ENCODE measurements around the gene EFHC2. TPM values are rescaled to one million over a fixed set of nuclear protein-coding genes. Genes with fewer than 3 reads are reported as not detected.

The EFHC2 gene
- total and polyA plus RNA-seq, 12 donors: 1.5 to 17.9 (median 10.3) TPM

DNA sequence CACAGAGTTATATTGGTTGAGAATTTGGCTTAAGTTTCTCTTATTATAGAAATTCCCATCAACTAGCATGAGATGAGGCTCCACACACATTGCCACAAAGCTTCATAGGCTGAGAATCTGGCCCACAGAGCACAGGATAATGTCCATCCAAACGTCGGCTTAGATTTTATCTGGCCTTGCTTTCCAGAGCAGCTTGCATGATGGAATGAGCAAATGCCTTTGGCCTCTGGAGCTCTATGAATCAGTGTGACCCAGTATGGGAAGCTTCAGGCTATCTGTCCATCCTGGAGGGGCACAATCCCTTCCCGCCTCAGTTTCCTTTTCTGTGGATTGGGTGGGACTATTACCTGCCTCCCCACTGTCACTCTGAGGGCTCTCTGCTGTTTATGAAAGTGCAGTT lies 238.8 kb downstream of the EFHC2 start:
- H3K9me3 ChIP-seq: peaks cover 0 to 20% (median 0%) of the 10 kb centered on the region in 11 donors
- no peak overlapping the region for H3K27ac ChIP-seq
- H3K36me3 ChIP-seq: no peaks in the 10 kb centered on the region
- TF ChIP-seq, protein P1, sequence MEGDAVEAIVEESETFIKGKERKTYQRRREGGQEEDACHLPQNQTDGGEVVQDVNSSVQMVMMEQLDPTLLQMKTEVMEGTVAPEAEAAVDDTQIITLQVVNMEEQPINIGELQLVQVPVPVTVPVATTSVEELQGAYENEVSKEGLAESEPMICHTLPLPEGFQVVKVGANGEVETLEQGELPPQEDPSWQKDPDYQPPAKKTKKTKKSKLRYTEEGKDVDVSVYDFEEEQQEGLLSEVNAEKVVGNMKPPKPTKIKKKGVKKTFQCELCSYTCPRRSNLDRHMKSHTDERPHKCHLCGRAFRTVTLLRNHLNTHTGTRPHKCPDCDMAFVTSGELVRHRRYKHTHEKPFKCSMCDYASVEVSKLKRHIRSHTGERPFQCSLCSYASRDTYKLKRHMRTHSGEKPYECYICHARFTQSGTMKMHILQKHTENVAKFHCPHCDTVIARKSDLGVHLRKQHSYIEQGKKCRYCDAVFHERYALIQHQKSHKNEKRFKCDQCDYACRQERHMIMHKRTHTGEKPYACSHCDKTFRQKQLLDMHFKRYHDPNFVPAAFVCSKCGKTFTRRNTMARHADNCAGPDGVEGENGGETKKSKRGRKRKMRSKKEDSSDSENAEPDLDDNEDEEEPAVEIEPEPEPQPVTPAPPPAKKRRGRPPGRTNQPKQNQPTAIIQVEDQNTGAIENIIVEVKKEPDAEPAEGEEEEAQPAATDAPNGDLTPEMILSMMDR (IDR thresholded peaks at IDR 0.05): no peak
- no peaks in the 10 kb centered on the region for H3K4me1 ChIP-seq
- intact Hi-C loops (cut with DNase I): no loop called here
- DNase-seq (no peak), ATAC-seq (no peak)
- H3K4me3 ChIP-seq: no peak overlapping the region
- 67 to 75% methylated on average over 3 of the region's 3 CpGs for WGBS, 2 donors
- peaks cover 0 to 27% (median 0%) of the 10 kb centered on the region in 7 donors for H3K27me3 ChIP-seq

DNA sequence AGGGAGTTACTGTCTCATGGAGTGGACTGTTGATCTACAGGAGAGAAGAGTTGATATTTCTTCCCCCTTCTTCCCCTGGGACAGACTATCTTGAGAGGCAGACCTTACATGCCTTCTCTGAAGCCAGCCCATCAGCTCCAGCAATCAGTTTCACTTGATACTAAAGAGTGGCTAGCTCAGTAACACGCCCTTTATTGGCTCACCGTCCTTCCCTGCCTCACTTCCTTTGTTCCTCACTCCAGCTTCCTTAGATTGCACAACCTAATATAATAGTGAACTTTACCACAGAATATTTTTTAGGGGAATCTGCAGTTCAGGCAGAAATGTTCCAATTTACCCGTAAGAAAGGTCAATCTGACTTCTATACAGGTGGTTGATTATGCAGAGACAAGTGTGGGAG lies 242.2 kb downstream of the EFHC2 start:
- intact Hi-C loops (cut with DNase I): no loop called here
- TF ChIP-seq, protein P1 (IDR thresholded peaks at IDR 0.05): no peak
- no peak overlapping the region for H3K27ac ChIP-seq
- 66 to 82% methylated on average over 3 of the region's 3 CpGs for WGBS, 2 donors
- no peak overlapping the region for H3K4me3 ChIP-seq
- DNase-seq (no peak), ATAC-seq (no peak)
- no peaks in the 10 kb centered on the region for H3K4me1 ChIP-seq
- peaks cover 0 to 17% (median 0%) of the 10 kb centered on the region in 7 donors for H3K27me3 ChIP-seq
- H3K9me3 ChIP-seq: peaks cover 0 to 2% (median 0%) of the 10 kb centered on the region in 11 donors
- no peaks in the 10 kb centered on the region for H3K36me3 ChIP-seq

DNA sequence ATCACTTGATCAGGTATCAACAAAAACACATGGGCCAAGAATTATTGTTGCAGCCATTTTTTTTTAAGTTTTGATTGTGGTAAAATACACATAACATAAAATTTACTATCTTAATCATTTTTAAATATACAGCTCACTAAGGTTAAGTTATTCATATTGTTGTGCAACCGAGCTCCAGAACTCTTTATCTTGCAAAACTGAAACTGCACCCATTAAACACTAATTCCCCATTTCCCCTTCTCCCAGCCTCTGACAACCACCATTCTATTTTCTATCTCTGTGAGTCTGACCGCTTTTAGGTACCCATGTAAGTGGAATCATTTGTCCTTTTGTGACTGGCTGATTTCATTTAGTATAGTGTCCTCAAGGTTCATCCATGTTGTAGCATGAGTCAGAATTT lies 244.1 kb downstream of the EFHC2 start:
- H3K9me3 ChIP-seq: no peaks in the 10 kb centered on the region
- no peaks in the 10 kb centered on the region for H3K4me1 ChIP-seq
- intact Hi-C loops (cut with DNase I): no loop called here
- no peaks in the 10 kb centered on the region for H3K36me3 ChIP-seq
- no peak overlapping the region for H3K27ac ChIP-seq
- H3K4me3 ChIP-seq: no peak overlapping the region
- ATAC-seq: no peak
- WGBS, 2 donors: 84 to 92% methylated on average over 2 of the region's 2 CpGs
- no peak for DNase-seq
- TF ChIP-seq, protein P1 (IDR thresholded peaks at IDR 0.05): no peak
- H3K27me3 ChIP-seq: peaks cover 0 to 7% (median 0%) of the 10 kb centered on the region in 7 donors

Other genes starting within 250 kb of the EFHC2 start
- 10 to 100 TPM; 23.0 to 32.1 (median 26.4) TPM for gene FUNDC1, start 199.2 kb upstream of the EFHC2 start, total RNA-seq
- 10 to 100 TPM; 17.8 to 29.5 TPM for gene FUNDC1, start 199.2 kb upstream of the EFHC2 start, polyA plus RNA-seq